Heart right ventricle (tissue), 16 donors: ENCODE measurements around the gene THAP7. TPM values are rescaled to one million over a fixed set of nuclear protein-coding genes. Genes with fewer than 3 reads are reported as not detected.

Source experiments
- ATAC-seq, 8 donors: fragments of 200-7000 bp; cut with Tn5 transposase; one replicate each; pipeline ENCODE4 v1.9.1; 2020; ENCODE audit warnings: mild to moderate bottlenecking in 8 of 8, moderate library complexity in 8 of 8, moderate number of reproducible peaks in 1 of 8
- DNase-seq, 2 donors: peaks; one replicate each; pipeline ENCODE4 v3.0.0-alpha.2; 2020
- H3K27ac ChIP-seq, 10 donors: fragments of 200-600 bp; sonication (generic) in 2 of 10; one replicate each; pipeline versions ENCODE4 v1.5.0 to v1.8.0; 2020 to 2022; ENCODE audit warnings: mild to moderate bottlenecking in 3 of 10
- H3K27me3 ChIP-seq, 7 donors: fragments of 200-600 bp; one replicate each; pipeline ENCODE4 v1.8.0; 2021 to 2022; ENCODE audit warnings: mild to moderate bottlenecking in 2 of 7
- H3K36me3 ChIP-seq, 9 donors: fragments of 200-600 bp; sonication (generic) in 1 of 9; one replicate each; pipeline versions ENCODE4 v1.5.0 to v1.8.0; 2020 to 2022; ENCODE audit warnings: mild to moderate bottlenecking in 2 of 9
- H3K4me1 ChIP-seq, 9 donors: fragments of 200-600 bp; sonication (generic) in 1 of 9; one replicate each; pipeline versions ENCODE4 v1.5.0 to v1.8.0; 2020 to 2022; ENCODE audit warnings: mild to moderate bottlenecking in 4 of 9
- H3K4me3 ChIP-seq, 10 donors: fragments of 200-600 bp; sonication (generic) in 2 of 10; one replicate each; pipeline versions ENCODE4 v1.5.0 to v1.8.0; 2020 to 2022; ENCODE audit warnings: mild to moderate bottlenecking in 7 of 10, moderate library complexity in 2 of 10
- H3K9me3 ChIP-seq, 11 donors: fragments of 200-600 bp in 10 of 11; sonication (generic) in 2 of 11; one replicate each; pipeline versions ENCODE4 v1.5.0 to v1.8.0; 2013 to 2022; ENCODE audit warnings: mild to moderate bottlenecking in 2 of 11, control low read depth in 1 of 11, moderate library complexity in 1 of 11
- WGBS, 2 donors: extraction: QIAGEN DNeasy Blood & Tissue Kit; methylation state at CpG; one replicate each; pipeline ENCODE4 v1.1.7; 2013; ENCODE audit warnings: inconsistent platforms in 1 of 2; 5-methylcytosine and 5-hydroxymethylcytosine counted together
- intact Hi-C, 10 donors: fragments of 100-400 bp; cut with DNase I; formaldehyde crosslinking; loops; one replicate each; pipeline versions ENCODE4 v1.11.1 to v1.14.2; 2022
- polyA plus RNA-seq, 2 donors: library from polyadenylated mRNA; stranded (reverse); fragments of 200-250 nt; gene quantifications; one replicate each; pipeline ENCODE4 v1.2.3, GENCODE V29; 2013
- total RNA-seq, 10 donors: library from RNA; stranded (reverse); fragmentation: NEBNext Ultra II Directional in 3 of 10; extraction: Animal tissue kit (Norgen Biotek cat#: 25700) in 3 of 10; gene quantifications; one replicate each; pipeline versions ENCODE4 v1.2.1 to v1.2.4, GENCODE V29; 2021 to 2023
- TF ChIP-seq, protein P1 (sequence below), 9 donors: fragments of 200-600 bp; sonication (generic) in 2 of 9; IDR thresholded peaks; one replicate each; pipeline versions ENCODE4 v1.5.0 to v1.8.0; 2021 to 2022; ENCODE audit warnings: antibody characterized with exemption in 9 of 9, mild to moderate bottlenecking in 5 of 9, moderate library complexity in 1 of 9
- donor health status: Arrhythmogenic right ventricular cardiomyopathy.
- donor health status: ischemic (EF 13 %, LVEDD 7.1; RV severe dilation, severe dysfunction).
- donor health status: healthy with polysubstance abuse.
- donor health status: DM: no; HTN: yes; CAD: no.
- donor health status: DM: no; HTN: no; CAD: no.
- donor health status: ischemic (EF 25% LVEDD 6.9; RV normal size, moderate dysfunction).
- donor health status: ischemic (EF 25% LVEDD 5.7; RV mildly dilated, moderate dysfunction).
- donor health status: healthy.
- donor health status: DM: yes; HTN: yes; CAD: no.
- donor health status: Ischemic cardiomyopathy.
- donor health status: ischemic (EF 35%, LVEDD 5.7; RV mildly dilated, moderate dysfunction).
- donor health status: nonischemic (EF 11% LVEDD 7.7; RV severe dilation, severe dysfunction).
- donor health status: DM: yes; HTN: yes; CAD: no.
- donor health status: PGD.
- donor health status: ischemic (EF 29% LVEDD 5.4; RV normal size, mild dysfunction).
- donor health status: nonischemic (EF 23%, LVEDD 6.1; RV moderate dilation, normal function).

Gene THAP7
- total and polyA plus RNA-seq, 12 donors = 15.5 to 54.9 (median 18.1) TPM

DNA sequence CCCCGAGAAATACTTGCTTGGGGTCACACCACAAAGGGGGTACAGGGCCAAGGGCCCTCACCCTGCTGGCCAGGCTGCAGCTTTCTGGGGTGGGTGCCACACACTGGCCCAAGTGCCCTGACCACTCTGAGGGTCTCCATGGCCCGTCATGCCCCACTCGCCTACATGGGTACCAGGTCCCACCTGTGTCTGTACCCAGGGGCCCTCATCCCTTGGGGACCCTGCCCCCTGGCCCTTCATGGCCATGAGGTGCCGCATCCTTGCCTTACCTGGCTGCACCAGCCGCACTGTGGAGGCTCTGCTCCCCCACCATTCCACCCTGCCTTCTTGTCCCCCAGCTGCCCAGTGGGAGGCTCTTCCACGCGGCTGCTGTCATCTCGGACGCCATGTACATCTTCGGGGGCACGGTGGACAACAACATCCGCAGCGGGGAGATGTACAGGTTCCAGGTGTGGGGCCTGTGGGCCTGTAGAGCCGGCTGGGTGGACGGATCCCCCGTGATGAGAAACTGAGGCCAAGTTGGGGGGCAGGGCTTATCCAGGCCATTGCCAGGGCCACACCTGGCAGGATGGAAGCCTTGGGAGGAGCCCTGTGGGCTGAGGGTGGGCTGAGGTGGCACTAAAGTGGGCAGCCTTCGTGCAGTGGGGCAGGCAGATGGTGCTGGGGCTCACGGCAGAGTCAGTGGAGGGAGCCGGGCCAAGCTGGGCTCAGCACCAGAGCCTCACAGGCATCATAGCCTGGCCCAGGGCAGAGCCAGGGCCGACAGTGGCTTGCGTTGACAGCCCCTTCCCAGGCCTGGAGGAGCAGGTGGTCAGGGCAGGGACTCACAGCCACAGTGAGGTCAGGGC, 9.2 kb downstream of the THAP7 start:
- TF ChIP-seq, protein P1, sequence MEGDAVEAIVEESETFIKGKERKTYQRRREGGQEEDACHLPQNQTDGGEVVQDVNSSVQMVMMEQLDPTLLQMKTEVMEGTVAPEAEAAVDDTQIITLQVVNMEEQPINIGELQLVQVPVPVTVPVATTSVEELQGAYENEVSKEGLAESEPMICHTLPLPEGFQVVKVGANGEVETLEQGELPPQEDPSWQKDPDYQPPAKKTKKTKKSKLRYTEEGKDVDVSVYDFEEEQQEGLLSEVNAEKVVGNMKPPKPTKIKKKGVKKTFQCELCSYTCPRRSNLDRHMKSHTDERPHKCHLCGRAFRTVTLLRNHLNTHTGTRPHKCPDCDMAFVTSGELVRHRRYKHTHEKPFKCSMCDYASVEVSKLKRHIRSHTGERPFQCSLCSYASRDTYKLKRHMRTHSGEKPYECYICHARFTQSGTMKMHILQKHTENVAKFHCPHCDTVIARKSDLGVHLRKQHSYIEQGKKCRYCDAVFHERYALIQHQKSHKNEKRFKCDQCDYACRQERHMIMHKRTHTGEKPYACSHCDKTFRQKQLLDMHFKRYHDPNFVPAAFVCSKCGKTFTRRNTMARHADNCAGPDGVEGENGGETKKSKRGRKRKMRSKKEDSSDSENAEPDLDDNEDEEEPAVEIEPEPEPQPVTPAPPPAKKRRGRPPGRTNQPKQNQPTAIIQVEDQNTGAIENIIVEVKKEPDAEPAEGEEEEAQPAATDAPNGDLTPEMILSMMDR (IDR thresholded peaks at IDR 0.05) = no peak

GRCh38 chr22:20992056-20992442, 9.9 kb downstream of the THAP7 start:
- WGBS, 2 donors = 87 to 91% methylated on average over 7 of the region's 7 CpGs
- Histone ChIP-seq H3K4me1 (no peaks in the 10 kb centered on the region), H3K36me3 (peaks cover 0 to 93% (median 30%) of the 10 kb centered on the region in 9 donors), H3K4me3 (no peak overlapping the region), H3K9me3 (no peaks in the 10 kb centered on the region), H3K27ac (no peak overlapping the region), H3K27me3 (no peaks in the 10 kb centered on the region)
- intact Hi-C loops = no loop called here
- no peak for DNase-seq
- TF ChIP-seq, protein P1 (IDR thresholded peaks at IDR 0.05) = no peak
- no peak for ATAC-seq

More for the DNA sequence above, 9.2 kb downstream of the THAP7 start:
- Histone ChIP-seq H3K36me3 (peaks cover 0 to 93% (median 31%) of the 10 kb centered on the region in 9 donors), H3K9me3 (no peaks in the 10 kb centered on the region), H3K27ac (no peak overlapping the region), H3K4me1 (no peaks in the 10 kb centered on the region), H3K27me3 (no peaks in the 10 kb centered on the region), H3K4me3 (no peak overlapping the region)
- intact Hi-C loops = no loop called here
- no peak for DNase-seq
- ATAC-seq = no peak
- WGBS, 2 donors = 91 to 92% methylated on average over 21 of the region's 21 CpGs

- Histone ChIP-seq H3K27ac (no peak overlapping the region), H3K27me3 (no peaks in the 10 kb centered on the region), H3K9me3 (no peaks in the 10 kb centered on the region), H3K4me3 (no peak overlapping the region), H3K4me1 (no peaks in the 10 kb centered on the region), H3K36me3 (peaks cover 0 to 93% (median 26%) of the 10 kb centered on the region in 9 donors)
- no peak for ATAC-seq
- WGBS, 2 donors = 93 to 97% methylated on average over 24 of the region's 24 CpGs
- DNase-seq = no peak
- TF ChIP-seq, protein P1 (IDR thresholded peaks at IDR 0.05) = no peak
- intact Hi-C loops = no loop called here
These were observed 10.5 kb downstream of the THAP7 start for GRCh38 chr22:20991252-20992055.
